HepG2 (cell line): ENCODE data around the gene NEURL4. TPM values are rescaled to one million over a fixed set of nuclear protein-coding genes. Genes with fewer than 3 reads are reported as not detected.

Experiments used
- ATAC-seq: fragments of 200-7000 bp; cut with Tn5 transposase; 3 replicates; pipeline ENCODE4 v1.9.1; 2020; ENCODE audit warnings: mild to moderate bottlenecking, moderate library complexity
- BruUV-seq: library from RNA; stranded (reverse); fragments of 400-500 nt; replicated peaks from 2 replicates; lab custom pipeline; 2021; lab: Mats Ljungman, UMichigan
- CTCF ChIA-PET: fragments of 300-600 bp; formaldehyde crosslinking; extraction: SDS; loops from one replicate; lab custom pipeline; 2021; ENCODE audit warnings: low total read pairs, inconsistent platforms, low intra/inter-chr PET ratio; lab: Yijun Ruan, JAX
- POLR2A ChIA-PET: fragments of 350-600 bp; sonication (Branson Sonifier 250); formaldehyde crosslinking; loops from one replicate; lab custom pipeline; 2020; ENCODE audit warnings: antibody characterized with exemption, inconsistent platforms; lab: Yijun Ruan, JAX
- DNase-seq: peaks from one replicate; pipeline ENCODE4 v3.0.0-alpha.2; 2015; ENCODE audit warnings: low spot score
- FAIRE-seq: peaks from 3 replicates; lab custom pipeline; 2011; peaks lifted over from hg19 to GRCh38; lab: Jason Lieb, UNC
- H2AFZ ChIP-seq: one replicate; pipeline ENCODE4 v1.6.1; 2011; ENCODE audit warnings: low read length, inconsistent platforms
- H3K27ac ChIP-seq: fragments of 300-600 bp; 3 replicates; pipeline ENCODE4 v1.8.0; 2011; ENCODE audit warnings: mixed run types, mild to moderate bottlenecking, mixed read lengths, low read length, inconsistent platforms; ENCODE audit not compliant: insufficient read depth; ENCODE audit errors: extremely low read length
- H3K27me3 ChIP-seq, 2 experiments: fragments of 200-600 bp in 1 of 2; 2 replicates in 1 of 2; 3 replicates in 1 of 2; pipeline versions ENCODE4 v1.6.0 to v1.8.0; 2011; ENCODE audit warnings: low read length in 2 of 2, mild to moderate bottlenecking in 2 of 2, moderate library complexity in 2 of 2, inconsistent platforms in 1 of 2; ENCODE audit not compliant: insufficient read depth in 2 of 2, control insufficient read depth in 1 of 2
- H3K36me3 ChIP-seq, 2 experiments: fragments of 200-600 bp in 1 of 2; replicated peaks in 1 of 2; 2 replicates in 1 of 2; 3 replicates in 1 of 2; pipeline versions ENCODE4 v1.5.1 to v1.8.0; 2011; ENCODE audit warnings: low read length in 2 of 2, inconsistent platforms in 1 of 2; ENCODE audit not compliant: insufficient read depth in 2 of 2, control insufficient read depth in 1 of 2
- H3K4me1 ChIP-seq: 2 replicates; pipeline ENCODE4 v1.5.1; 2012; ENCODE audit warnings: low read length, inconsistent platforms; ENCODE audit not compliant: insufficient read depth
- H3K4me2 ChIP-seq: 2 replicates; pipeline ENCODE4 v1.6.0; 2011; ENCODE audit warnings: low read depth, low read length, inconsistent platforms
- H3K4me3 ChIP-seq, 3 experiments: fragments of 200-600 bp in 1 of 3; sonication (generic), shearing (Covaris generic) in 1 of 3; replicated peaks in 1 of 3; 2 replicates each; pipeline ENCODE4 v1.5.1; 2011 to 2016; ENCODE audit warnings: low read length in 3 of 3, inconsistent platforms in 2 of 3, low read depth in 2 of 3, mild to moderate bottlenecking in 2 of 3, control low read depth in 1 of 3, mixed read lengths in 1 of 3; ENCODE audit not compliant: insufficient read depth in 1 of 3
- H3K79me2 ChIP-seq: one replicate; pipeline ENCODE4 v1.6.1; 2011; ENCODE audit warnings: low read length, inconsistent platforms; ENCODE audit not compliant: insufficient read depth
- H3K9ac ChIP-seq: 2 replicates; pipeline ENCODE4 v1.6.0; 2011; ENCODE audit warnings: mild to moderate bottlenecking, low read depth, low read length, inconsistent platforms; ENCODE audit not compliant: insufficient read depth
- H3K9me3 ChIP-seq: 2 replicates; pipeline ENCODE4 v1.5.1; 2012; ENCODE audit warnings: mild to moderate bottlenecking, low read length
- H4K20me1 ChIP-seq: 2 replicates; pipeline ENCODE4 v1.6.0; 2011; ENCODE audit warnings: inconsistent platforms, mild to moderate bottlenecking, low read length, moderate library complexity; ENCODE audit not compliant: insufficient read depth
- MIXL1 ChIP-seq: IDR thresholded peaks from 2 replicates; pipeline ENCODE4 v1.6.1; 2016
- MTA1 ChIP-seq: sonication (generic); formaldehyde crosslinking; IDR thresholded peaks from 2 replicates; pipeline ENCODE4 v1.4.0; 2020; ENCODE audit warnings: missing genetic modification reagents, mild to moderate bottlenecking, borderline replicate concordance
- RFXANK ChIP-seq: IDR thresholded peaks from 2 replicates; pipeline ENCODE4 v1.6.1; 2016
- ZKSCAN8 ChIP-seq: IDR thresholded peaks from 2 replicates; pipeline ENCODE4 v1.6.1; 2016; ENCODE audit warnings: borderline replicate concordance, missing genetic modification reagents, missing compliant biosample characterization
- ZNF124 ChIP-seq: sonication (generic); formaldehyde crosslinking; IDR thresholded peaks from 2 replicates; pipeline ENCODE4 v1.4.0; 2020; ENCODE audit warnings: missing genetic modification reagents
- ZNF570 ChIP-seq: sonication (generic); formaldehyde crosslinking; IDR thresholded peaks from 2 replicates; pipeline ENCODE4 v1.4.0; 2020; ENCODE audit warnings: mild to moderate bottlenecking, missing genetic modification reagents, borderline replicate concordance
- WGBS: methylation state at CpG from one replicate; pipeline ENCODE4 v1.1.6; 2017; ENCODE audit warnings: low lambda C conversion rate; 5-methylcytosine and 5-hydroxymethylcytosine counted together
- in situ Hi-C: cut with HindIII; loops from 2 replicates; pipeline ENCODE4 v1.10.0; 2017; ENCODE audit warnings: low pct_unique_long_range_greater_than_20kb; ENCODE audit not compliant: extremely low pct_ligation_motif_present
- intact Hi-C: fragments of 100-400 bp; cut with micrococcal nuclease; formaldehyde crosslinking; loops from one replicate; pipeline ENCODE4 v1.10.0; 2022; ENCODE audit not compliant: unreplicated experiment
- polyA plus RNA-seq, 8 experiments: library from polyadenylated mRNA; depleted of rRNA in 3 of 8; stranded (reverse) in 7 of 8; unstranded in 1 of 8; fragments of >200 nt; fragmentation: Illumina TruSeq in 4 of 8; extraction: Trizol in 4 of 8; gene quantifications; 2 replicates each; pipeline versions ENCODE4 v1.2.1 to v1.2.3, GENCODE V29; 2011 to 2016; ENCODE audit warnings: low read depth in 4 of 8, missing spikeins in 1 of 8, mixed read lengths in 1 of 8; ENCODE audit not compliant: insufficient read depth in 1 of 8
- total RNA-seq, 5 experiments: library from RNA; depleted of rRNA; stranded (reverse); fragments of >200 nt; fragmentation: Illumina TruSeq; extraction: Trizol; gene quantifications; 2 replicates each; pipeline ENCODE4 v1.2.3, GENCODE V29; 2016; ENCODE audit warnings: low read depth in 1 of 5
- TF ChIP-seq, protein P1 (sequence below): IDR thresholded peaks from 2 replicates; pipeline ENCODE4 v1.6.1; 2012; ENCODE audit warnings: low read depth, low read length, improper control_type of control experiment
- TF ChIP-seq, protein P2 (sequence below): IDR thresholded peaks from 2 replicates; pipeline ENCODE4 v1.6.1; 2012; ENCODE audit warnings: low read length, improper control_type of control experiment

The NEURL4 gene
- total and polyA plus RNA-seq, 2 of the 13 experiments (the other 11 are each of a cell fraction or from before 2014, with no cell fraction given), result 14.8 to 15.7 TPM

DNA sequence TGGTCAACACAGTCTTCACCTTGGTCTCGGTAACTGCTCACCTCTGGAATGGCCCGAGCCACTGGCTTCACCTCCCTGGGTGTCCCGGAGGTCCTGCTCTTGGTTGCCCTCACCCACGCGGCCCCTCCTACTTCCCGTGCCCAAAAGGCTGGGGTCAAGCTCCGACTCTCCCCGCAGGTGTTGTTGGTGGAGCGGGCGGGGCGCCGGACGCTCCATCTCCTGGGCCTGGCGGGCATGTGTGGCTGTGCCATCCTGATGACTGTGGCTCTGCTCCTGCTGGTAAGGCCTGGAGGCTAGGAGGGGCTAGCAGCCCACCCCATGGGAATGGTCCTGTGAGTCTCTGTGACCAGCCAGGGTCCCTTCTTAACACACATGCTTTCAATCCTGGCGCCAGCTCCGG, 44.2 kb downstream of the NEURL4 start:
- no peaks in the 10 kb centered on the region for H4K20me1 ChIP-seq
- FAIRE-seq (no peak), ATAC-seq (no peak), DNase-seq (no peak)
- H3K27ac ChIP-seq, result no peak overlapping the region
- no peak overlapping the region for H3K9ac ChIP-seq
- peaks cover 8 to 9% of the 10 kb centered on the region in 2 experiments; a peak in 4 of 5 replicates for H3K36me3 ChIP-seq
- H2AFZ ChIP-seq, result no peak overlapping the region
- TF ChIP-seq ZKSCAN8 (CRISPR knock-in tag) (no peak), MIXL1 (CRISPR knock-in tag) (no peak), RFXANK (CRISPR knock-in tag) (no peak), ZNF570 (CRISPR knock-in tag) (no peak), ZNF124 (CRISPR knock-in tag) (no peak), MTA1 (CRISPR knock-in tag) (no peak)
- TF ChIP-seq, protein P1, sequence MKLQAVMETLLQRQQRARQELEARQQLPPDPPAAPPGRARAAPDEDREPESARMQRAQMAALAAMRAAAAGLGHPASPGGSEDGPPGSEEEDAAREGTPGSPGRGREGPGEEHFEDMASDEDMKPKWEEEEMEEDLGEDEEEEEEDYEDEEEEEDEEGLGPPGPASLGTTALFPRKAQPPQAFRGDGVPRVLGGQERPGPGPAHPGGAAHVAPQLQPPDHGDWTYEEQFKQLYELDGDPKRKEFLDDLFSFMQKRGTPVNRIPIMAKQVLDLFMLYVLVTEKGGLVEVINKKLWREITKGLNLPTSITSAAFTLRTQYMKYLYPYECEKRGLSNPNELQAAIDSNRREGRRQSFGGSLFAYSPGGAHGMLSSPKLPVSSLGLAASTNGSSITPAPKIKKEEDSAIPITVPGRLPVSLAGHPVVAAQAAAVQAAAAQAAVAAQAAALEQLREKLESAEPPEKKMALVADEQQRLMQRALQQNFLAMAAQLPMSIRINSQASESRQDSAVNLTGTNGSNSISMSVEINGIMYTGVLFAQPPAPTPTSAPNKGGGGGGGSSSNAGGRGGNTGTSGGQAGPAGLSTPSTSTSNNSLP, result no peak
- TF ChIP-seq, protein P2, sequence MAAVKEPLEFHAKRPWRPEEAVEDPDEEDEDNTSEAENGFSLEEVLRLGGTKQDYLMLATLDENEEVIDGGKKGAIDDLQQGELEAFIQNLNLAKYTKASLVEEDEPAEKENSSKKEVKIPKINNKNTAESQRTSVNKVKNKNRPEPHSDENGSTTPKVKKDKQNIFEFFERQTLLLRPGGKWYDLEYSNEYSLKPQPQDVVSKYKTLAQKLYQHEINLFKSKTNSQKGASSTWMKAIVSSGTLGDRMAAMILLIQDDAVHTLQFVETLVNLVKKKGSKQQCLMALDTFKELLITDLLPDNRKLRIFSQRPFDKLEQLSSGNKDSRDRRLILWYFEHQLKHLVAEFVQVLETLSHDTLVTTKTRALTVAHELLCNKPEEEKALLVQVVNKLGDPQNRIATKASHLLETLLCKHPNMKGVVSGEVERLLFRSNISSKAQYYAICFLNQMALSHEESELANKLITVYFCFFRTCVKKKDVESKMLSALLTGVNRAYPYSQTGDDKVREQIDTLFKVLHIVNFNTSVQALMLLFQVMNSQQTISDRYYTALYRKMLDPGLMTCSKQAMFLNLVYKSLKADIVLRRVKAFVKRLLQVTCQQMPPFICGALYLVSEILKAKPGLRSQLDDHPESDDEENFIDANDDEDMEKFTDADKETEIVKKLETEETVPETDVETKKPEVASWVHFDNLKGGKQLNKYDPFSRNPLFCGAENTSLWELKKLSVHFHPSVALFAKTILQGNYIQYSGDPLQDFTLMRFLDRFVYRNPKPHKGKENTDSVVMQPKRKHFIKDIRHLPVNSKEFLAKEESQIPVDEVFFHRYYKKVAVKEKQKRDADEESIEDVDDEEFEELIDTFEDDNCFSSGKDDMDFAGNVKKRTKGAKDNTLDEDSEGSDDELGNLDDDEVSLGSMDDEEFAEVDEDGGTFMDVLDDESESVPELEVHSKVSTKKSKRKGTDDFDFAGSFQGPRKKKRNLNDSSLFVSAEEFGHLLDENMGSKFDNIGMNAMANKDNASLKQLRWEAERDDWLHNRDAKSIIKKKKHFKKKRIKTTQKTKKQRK, result no peak
- no peaks in the 10 kb centered on the region for H3K9me3 ChIP-seq
- H3K4me1 ChIP-seq, result peaks cover 26% of the 10 kb centered on the region
- no peaks in the 10 kb centered on the region for H3K79me2 ChIP-seq
- POLR2A ChIA-PET, result interaction anchor here (1.4 kb wide), 1 partner anchor 28 kb away, joined by 3 read pairs; no protein-coding TSS in a partner anchor
- in situ Hi-C loops, result loop anchor here (10.0 kb wide), 1 partner anchor 240 kb away; the partner anchor contains the start of gene SLC16A11
- H3K4me2 ChIP-seq, result no peak overlapping the region
- no TSS peak for BruUV-seq
- CTCF ChIA-PET, result no interaction called here
- no peak overlapping the region for H3K4me3 ChIP-seq
- WGBS, result 95% methylated on average over 8 of the region's 16 CpGs
- intact Hi-C loops, result loop anchor here (5.0 kb wide), 1 partner anchor 43 kb away; the partner anchor contains the start of gene GABARAP
- H3K27me3 ChIP-seq, result no peaks in the 10 kb centered on the region
